Stimulated activated CD4-positive, alpha-beta T cell treated with anti-CD3 and anti-CD28 coated beads, TNF-alpha, amount 100 ng/mL, for 48 hours (primary cell): Measurements from ENCODE around the gene POU6F2.
"Not testable (repeated sequence)": the region's sequence is repeated elsewhere in the genome, so short reads cannot be mapped to it uniquely, and the experiment has no call there.

Experiments used
- DNase-seq, 3 donors: peaks; one replicate each; pipeline ENCODE4 v3.0.0-alpha.2; 2020; ENCODE audit warnings: low read depth in 3 of 3

Gene POU6F2

GRCh38 chr7:39353615-39354376 lies 376.1 kb downstream of the POU6F2 start:
- DNase-seq: no peak

GRCh38 chr7:39355664-39356063 lies 378.0 kb downstream of the POU6F2 start:
- no peak for DNase-seq

GRCh38 chr7:39356172-39356925 lies 378.6 kb downstream of the POU6F2 start:
- no peak for DNase-seq

- no peak for DNase-seq
Measured at GRCh38 chr7:39357648-39358047, 379.9 kb downstream of the POU6F2 start.

GRCh38 chr7:39360038-39360437 lies 382.3 kb downstream of the POU6F2 start:
- no peak for DNase-seq

- DNase-seq: no peak
Measured at GRCh38 chr7:39360766-39361165, 383.1 kb downstream of the POU6F2 start.

GRCh38 chr7:39365751-39366295 lies 388.1 kb downstream of the POU6F2 start:
- DNase-seq: no peak

- no peak for DNase-seq
Measured at GRCh38 chr7:39367451-39367850, 389.7 kb downstream of the POU6F2 start.

GRCh38 chr7:39367943-39368342 lies 390.2 kb downstream of the POU6F2 start:
- DNase-seq: no peak

GRCh38 chr7:39372383-39372782 lies 394.7 kb downstream of the POU6F2 start:
- no peak for DNase-seq

GRCh38 chr7:39374436-39375040 lies 396.8 kb downstream of the POU6F2 start:
- DNase-seq: no peak

- DNase-seq: no peak
Measured at GRCh38 chr7:39375047-39375873, 397.6 kb downstream of the POU6F2 start.

GRCh38 chr7:39375874-39376190 lies 398.1 kb downstream of the POU6F2 start:
- DNase-seq: no peak

GRCh38 chr7:39376881-39377280 lies 399.2 kb downstream of the POU6F2 start:
- DNase-seq: not testable (repeated sequence)

GRCh38 chr7:39379416-39379815 lies 401.7 kb downstream of the POU6F2 start:
- DNase-seq: no peak

- no peak for DNase-seq
Measured at GRCh38 chr7:39383136-39383535, 405.4 kb downstream of the POU6F2 start.

GRCh38 chr7:39384386-39384785 lies 406.7 kb downstream of the POU6F2 start:
- DNase-seq: no peak

- DNase-seq: no peak
Measured at GRCh38 chr7:39386718-39387117, 409.0 kb downstream of the POU6F2 start.

GRCh38 chr7:39392151-39392550 lies 414.4 kb downstream of the POU6F2 start:
- DNase-seq: no peak

- DNase-seq: no peak
Measured at GRCh38 chr7:39394105-39394680, 416.5 kb downstream of the POU6F2 start.

GRCh38 chr7:39399458-39399857 lies 421.7 kb downstream of the POU6F2 start:
- DNase-seq: no peak
